Liver (tissue), 9 donors: ENCODE data around the gene NIFK. TPM values are rescaled to one million over a fixed set of nuclear protein-coding genes. Genes with fewer than 3 reads are reported as not detected.

Experiments used
- DNase-seq: peaks from one replicate; pipeline ENCODE4 v3.0.0-alpha.2; 2017; ENCODE audit warnings: low spot score
- H3K27ac ChIP-seq, 2 donors: one replicate each; pipeline ENCODE4 v1.7.0; 2013; ENCODE audit warnings: inconsistent platforms in 2 of 2, low read length in 2 of 2, control low read depth in 1 of 2, low read depth in 1 of 2, mild to moderate bottlenecking in 1 of 2
- H3K27me3 ChIP-seq, 4 donors: one replicate each; pipeline versions ENCODE4 v1.6.1 to v1.7.0; 2013; ENCODE audit warnings: low read length in 3 of 4, inconsistent platforms in 1 of 4, mild to moderate bottlenecking in 1 of 4, moderate library complexity in 1 of 4; ENCODE audit not compliant: control insufficient read depth in 4 of 4, insufficient read depth in 4 of 4
- H3K36me3 ChIP-seq, 4 donors: one replicate each; pipeline versions ENCODE4 v1.6.1 to v1.7.0; 2013; ENCODE audit warnings: low read length in 3 of 4, mild to moderate bottlenecking in 3 of 4, low read depth in 1 of 4, moderate library complexity in 1 of 4; ENCODE audit not compliant: control insufficient read depth in 4 of 4, insufficient read depth in 3 of 4
- H3K4me1 ChIP-seq, 4 donors: one replicate each; pipeline versions ENCODE4 v1.6.1 to v1.7.0; 2013; ENCODE audit warnings: low read length in 3 of 4, mild to moderate bottlenecking in 3 of 4, moderate library complexity in 1 of 4; ENCODE audit not compliant: control insufficient read depth in 4 of 4, insufficient read depth in 4 of 4
- H3K4me3 ChIP-seq, 3 donors: one replicate each; pipeline versions ENCODE4 v1.6.1 to v1.7.0; 2013; ENCODE audit warnings: low read length in 3 of 3, control low read depth in 1 of 3, low read depth in 1 of 3, mild to moderate bottlenecking in 1 of 3
- H3K9ac ChIP-seq, 2 donors: one replicate each; pipeline ENCODE4 v1.7.0; 2013; ENCODE audit warnings: low read length in 2 of 2, mild to moderate bottlenecking in 2 of 2, moderate library complexity in 2 of 2, control low read depth in 1 of 2, low read depth in 1 of 2
- H3K9me3 ChIP-seq, 4 donors: one replicate each; pipeline versions ENCODE4 v1.6.1 to v1.7.0; 2013; ENCODE audit warnings: low read length in 3 of 4; ENCODE audit not compliant: control insufficient read depth in 4 of 4
- CTCF ChIP-seq: fragments of 150-350 bp; IDR thresholded peaks from 2 replicates; pipeline ENCODE4 v1.5.1; 2017; ENCODE audit warnings: improper control_type of control experiment, low read depth, low read length; ENCODE audit not compliant: missing input control
- EGR1 ChIP-seq, 2 donors: IDR thresholded peaks; 2 replicates each; pipeline ENCODE4 v1.6.1; 2016 to 2018; ENCODE audit warnings: antibody characterized with exemption in 2 of 2, low read depth in 2 of 2
- FOXA1 ChIP-seq: IDR thresholded peaks from 2 replicates; pipeline ENCODE4 v1.6.1; 2016; ENCODE audit warnings: antibody characterized with exemption
- FOXA2 ChIP-seq: IDR thresholded peaks from 2 replicates; pipeline ENCODE4 v1.6.1; 2016; ENCODE audit warnings: antibody characterized with exemption
- GABPA ChIP-seq, 2 donors: IDR thresholded peaks in 1 of 2; conservative IDR thresholded peaks in 1 of 2; 2 replicates each; pipeline ENCODE4 v1.6.1; 2016; ENCODE audit warnings: antibody characterized with exemption in 2 of 2, mild to moderate bottlenecking in 1 of 2, moderate library complexity in 1 of 2
- HNF4A ChIP-seq, 2 donors: conservative IDR thresholded peaks; 2 replicates each; pipeline ENCODE4 v1.6.1; 2016; ENCODE audit warnings: antibody characterized with exemption in 2 of 2, mild to moderate bottlenecking in 2 of 2
- HNF4G ChIP-seq: IDR thresholded peaks from 2 replicates; pipeline ENCODE4 v1.6.1; 2016; ENCODE audit warnings: antibody characterized with exemption
- JUND ChIP-seq, 2 donors: IDR thresholded peaks; 2 replicates each; pipeline ENCODE4 v1.6.1; 2016; ENCODE audit warnings: antibody characterized with exemption in 2 of 2
- NR2F2 ChIP-seq: IDR thresholded peaks from 2 replicates; pipeline ENCODE4 v1.6.1; 2016; ENCODE audit warnings: antibody characterized with exemption
- RAD21 ChIP-seq, 2 donors: IDR thresholded peaks; 2 replicates each; pipeline ENCODE4 v1.6.1; 2016; ENCODE audit warnings: antibody characterized with exemption in 2 of 2, mild to moderate bottlenecking in 2 of 2
- REST ChIP-seq: IDR thresholded peaks from 2 replicates; pipeline ENCODE4 v1.6.1; 2016; ENCODE audit warnings: antibody characterized with exemption, mild to moderate bottlenecking
- RXRA ChIP-seq, 2 donors: IDR thresholded peaks; 2 replicates each; pipeline ENCODE4 v1.6.1; 2017 to 2018; ENCODE audit warnings: antibody characterized with exemption in 2 of 2, mild to moderate bottlenecking in 1 of 2
- TAF1 ChIP-seq: conservative IDR thresholded peaks from 2 replicates; pipeline ENCODE4 v1.6.1; 2016; ENCODE audit warnings: antibody characterized with exemption, mild to moderate bottlenecking
- WGBS: extraction: QIAGEN DNeasy Blood & Tissue Kit; methylation state at CpG from one replicate; pipeline ENCODE4 v1.1.7; 2013; 5-methylcytosine and 5-hydroxymethylcytosine counted together
- polyA plus RNA-seq, 2 donors: library from polyadenylated mRNA; stranded (reverse) in 1 of 2; unstranded in 1 of 2; fragments of 200-250 nt in 1 of 2; fragments of >200 nt in 1 of 2; fragmentation: Nextera tagmentation in 1 of 2; extraction: Ambion mirVana in 1 of 2; gene quantifications; one replicate each; pipeline versions ENCODE4 v1.2.1 to v1.2.3, GENCODE V29; 2013 to 2015
- total RNA-seq, 2 donors: library from RNA; depleted of rRNA; stranded (reverse); fragments of >200 nt; gene quantifications; one replicate each; pipeline ENCODE4 v1.2.3, GENCODE V29; 2014
- TF ChIP-seq, protein P1 (sequence below): IDR thresholded peaks from 2 replicates; pipeline ENCODE4 v1.6.1; 2016; ENCODE audit warnings: antibody characterized with exemption
- TF ChIP-seq, protein P2 (sequence below): IDR thresholded peaks from 2 replicates; pipeline ENCODE4 v1.6.1; 2016; ENCODE audit warnings: antibody characterized with exemption
- TF ChIP-seq, protein P3 (sequence below): IDR thresholded peaks from 2 replicates; pipeline ENCODE4 v1.6.1; 2016; ENCODE audit warnings: antibody characterized with exemption
- donor health status: healthy.
- donor health status: healthy.
- donor health status: healthy.
- donor health status: healthy.
- donor health status: healthy.

Gene NIFK
- total and polyA plus RNA-seq, 4 donors, result 13.4 to 25.6 (median 16.2) TPM

- no peak overlapping the region for H3K27ac ChIP-seq
- H3K4me3 ChIP-seq, result no peak overlapping the region
- no peaks in the 10 kb centered on the region for H3K36me3 ChIP-seq
- no peak overlapping the region for H3K9ac ChIP-seq
- 91% methylated on average over 11 of the region's 11 CpGs for WGBS
- TF ChIP-seq CTCF (no peak), GABPA (IDR thresholded peaks at IDR 0.05 in 1 of 2, conservative IDR thresholded peaks at IDR 0.05 in 1 of 2) (no peak), NR2F2 (no peak), HNF4G (no peak), HNF4A (conservative IDR thresholded peaks at IDR 0.05) (no peak), TAF1 (no peak), FOXA1 (no peak), JUND (IDR thresholded peaks at IDR 0.05) (no peak), REST (no peak), RXRA (IDR thresholded peaks at IDR 0.05) (no peak), FOXA2 (no peak), EGR1 (IDR thresholded peaks at IDR 0.05; ENCODE audit: low read depth in 2 of 2) (no peak)
- TF ChIP-seq, protein P1, sequence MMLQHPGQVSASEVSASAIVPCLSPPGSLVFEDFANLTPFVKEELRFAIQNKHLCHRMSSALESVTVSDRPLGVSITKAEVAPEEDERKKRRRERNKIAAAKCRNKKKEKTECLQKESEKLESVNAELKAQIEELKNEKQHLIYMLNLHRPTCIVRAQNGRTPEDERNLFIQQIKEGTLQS, result no peak
- TF ChIP-seq, protein P2, sequence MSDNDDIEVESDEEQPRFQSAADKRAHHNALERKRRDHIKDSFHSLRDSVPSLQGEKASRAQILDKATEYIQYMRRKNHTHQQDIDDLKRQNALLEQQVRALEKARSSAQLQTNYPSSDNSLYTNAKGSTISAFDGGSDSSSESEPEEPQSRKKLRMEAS, result no peak
- peaks cover 0 to 5% (median 0%) of the 10 kb centered on the region in 4 donors for H3K4me1 ChIP-seq
- DNase-seq, result no peak
- no peaks in the 10 kb centered on the region for H3K27me3 ChIP-seq
- no peaks in the 10 kb centered on the region for H3K9me3 ChIP-seq
Measured at GRCh38 chr2:121698318-121698930, 38.3 kb downstream of the NIFK start.

GRCh38 chr2:121697108-121697631, 39.5 kb downstream of the NIFK start:
- 56% methylated on average over 4 of the region's 4 CpGs for WGBS
- H3K27ac ChIP-seq, result peak overlapping the region in 1 of 2 donors; percentile 12
- no peak overlapping the region for H3K4me3 ChIP-seq
- no peaks in the 10 kb centered on the region for H3K27me3 ChIP-seq
- no peaks in the 10 kb centered on the region for H3K36me3 ChIP-seq
- TF ChIP-seq RAD21 (IDR thresholded peaks at IDR 0.05) (no peak), REST (no peak), FOXA2 (no peak), GABPA (IDR thresholded peaks at IDR 0.05 in 1 of 2, conservative IDR thresholded peaks at IDR 0.05 in 1 of 2) (no peak), NR2F2 (peak; percentile 46)
- TF ChIP-seq, protein P2, result no peak
- TF ChIP-seq, protein P1, result no peak
- TF ChIP-seq, protein P3, sequence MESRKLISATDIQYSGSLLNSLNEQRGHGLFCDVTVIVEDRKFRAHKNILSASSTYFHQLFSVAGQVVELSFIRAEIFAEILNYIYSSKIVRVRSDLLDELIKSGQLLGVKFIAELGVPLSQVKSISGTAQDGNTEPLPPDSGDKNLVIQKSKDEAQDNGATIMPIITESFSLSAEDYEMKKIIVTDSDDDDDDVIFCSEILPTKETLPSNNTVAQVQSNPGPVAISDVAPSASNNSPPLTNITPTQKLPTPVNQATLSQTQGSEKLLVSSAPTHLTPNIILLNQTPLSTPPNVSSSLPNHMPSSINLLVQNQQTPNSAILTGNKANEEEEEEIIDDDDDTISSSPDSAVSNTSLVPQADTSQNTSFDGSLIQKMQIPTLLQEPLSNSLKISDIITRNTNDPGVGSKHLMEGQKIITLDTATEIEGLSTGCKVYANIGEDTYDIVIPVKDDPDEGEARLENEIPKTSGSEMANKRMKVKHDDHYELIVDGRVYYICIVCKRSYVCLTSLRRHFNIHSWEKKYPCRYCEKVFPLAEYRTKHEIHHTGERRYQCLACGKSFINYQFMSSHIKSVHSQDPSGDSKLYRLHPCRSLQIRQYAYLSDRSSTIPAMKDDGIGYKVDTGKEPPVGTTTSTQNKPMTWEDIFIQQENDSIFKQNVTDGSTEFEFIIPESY, result no peak
- peaks cover 0 to 5% (median 0%) of the 10 kb centered on the region in 4 donors for H3K4me1 ChIP-seq
- H3K9me3 ChIP-seq, result no peaks in the 10 kb centered on the region
- DNase-seq, result no peak
- no peak overlapping the region for H3K9ac ChIP-seq
